A673 (cell line): ENCODE data around the gene SERINC3.

Experiments
- EZH2 ChIP-seq: fragments of 200-600 bp; sonication (generic); IDR thresholded peaks from 2 replicates; pipeline ENCODE4 v1.6.1; 2017; ENCODE audit warnings: borderline replicate concordance, low read depth, mild to moderate bottlenecking, mixed read lengths, antibody characterized with exemption, low read length; ENCODE audit not compliant: poor library complexity, severe bottlenecking
- TF ChIP-seq, protein P1 (sequence below): fragments of 300-800, 200-600 bp; sonication (generic); conservative IDR thresholded peaks from 2 replicates; pipeline ENCODE4 v1.5.1; 2017; ENCODE audit warnings: low read depth, mild to moderate bottlenecking, antibody characterized with exemption, low read length, moderate library complexity, mixed read lengths

DNA sequence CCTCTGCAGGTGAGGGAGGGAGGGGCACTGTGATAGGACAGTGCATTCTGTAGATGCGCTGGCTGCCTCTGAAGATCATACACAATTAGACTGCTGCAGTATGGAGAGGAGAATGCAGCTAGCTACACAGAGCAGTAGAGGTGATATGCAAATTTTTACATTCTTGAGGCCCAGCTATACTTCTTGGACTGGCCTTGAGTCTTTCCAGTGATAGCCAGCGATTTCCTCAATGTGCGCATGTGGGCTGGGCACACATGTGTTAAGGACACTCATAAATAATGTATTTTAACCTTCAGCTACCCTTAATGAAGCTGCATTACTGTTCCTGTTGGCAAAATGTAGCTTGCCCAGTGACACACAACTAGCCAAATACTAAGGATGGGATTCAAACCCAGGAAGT, 27.2 kb downstream of the SERINC3 start:
- TF ChIP-seq, protein P1, sequence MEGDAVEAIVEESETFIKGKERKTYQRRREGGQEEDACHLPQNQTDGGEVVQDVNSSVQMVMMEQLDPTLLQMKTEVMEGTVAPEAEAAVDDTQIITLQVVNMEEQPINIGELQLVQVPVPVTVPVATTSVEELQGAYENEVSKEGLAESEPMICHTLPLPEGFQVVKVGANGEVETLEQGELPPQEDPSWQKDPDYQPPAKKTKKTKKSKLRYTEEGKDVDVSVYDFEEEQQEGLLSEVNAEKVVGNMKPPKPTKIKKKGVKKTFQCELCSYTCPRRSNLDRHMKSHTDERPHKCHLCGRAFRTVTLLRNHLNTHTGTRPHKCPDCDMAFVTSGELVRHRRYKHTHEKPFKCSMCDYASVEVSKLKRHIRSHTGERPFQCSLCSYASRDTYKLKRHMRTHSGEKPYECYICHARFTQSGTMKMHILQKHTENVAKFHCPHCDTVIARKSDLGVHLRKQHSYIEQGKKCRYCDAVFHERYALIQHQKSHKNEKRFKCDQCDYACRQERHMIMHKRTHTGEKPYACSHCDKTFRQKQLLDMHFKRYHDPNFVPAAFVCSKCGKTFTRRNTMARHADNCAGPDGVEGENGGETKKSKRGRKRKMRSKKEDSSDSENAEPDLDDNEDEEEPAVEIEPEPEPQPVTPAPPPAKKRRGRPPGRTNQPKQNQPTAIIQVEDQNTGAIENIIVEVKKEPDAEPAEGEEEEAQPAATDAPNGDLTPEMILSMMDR, result no peak
- no peak for TF ChIP-seq EZH2
